ENCODE results near the gene DPPA3.
"Not testable (repeated sequence)": the region's sequence is repeated elsewhere in the genome, so short reads cannot be mapped to it uniquely, and the experiment has no call there.

DPPA3 gene

DNA sequence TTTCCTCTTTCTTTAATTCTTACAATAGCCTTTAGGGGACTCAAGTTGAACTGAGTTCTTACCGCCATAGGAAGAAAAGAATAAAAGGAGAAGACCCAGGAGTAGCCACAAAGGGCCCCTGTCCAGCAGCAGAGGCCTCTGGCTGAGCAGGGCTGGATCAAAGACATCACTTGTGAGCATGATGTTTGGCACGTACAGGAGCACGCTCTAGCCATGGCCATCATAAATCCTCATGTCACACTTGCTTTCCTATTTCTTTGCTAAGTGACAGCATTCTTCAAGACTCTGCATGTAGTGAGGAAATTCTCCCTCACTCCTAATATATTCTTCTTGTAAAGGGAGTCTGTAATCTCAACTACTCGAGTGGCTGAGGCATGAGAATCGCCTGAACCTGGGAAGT lies 20.3 kb downstream of the DPPA3 start:
- no peak for DNase-seq

DNA sequence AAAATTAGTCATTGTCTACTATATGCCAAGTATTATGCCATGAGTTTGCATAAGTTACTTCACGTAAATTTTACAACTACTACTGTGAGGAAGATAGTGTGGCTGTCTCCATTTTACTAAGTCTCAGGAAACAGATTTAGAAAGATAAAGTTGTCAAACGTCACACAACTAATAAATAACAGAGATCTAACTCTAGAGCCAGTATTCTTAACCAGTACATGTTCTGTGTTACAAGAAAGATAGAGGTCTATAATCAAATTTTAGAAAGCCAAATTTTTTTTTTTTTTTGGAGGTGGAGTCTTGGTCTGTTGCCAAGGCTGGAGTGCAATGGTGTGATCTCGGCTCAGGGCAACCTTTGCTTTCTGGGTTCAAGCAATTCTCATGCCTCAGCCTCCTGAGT lies 21.8 kb downstream of the DPPA3 start:
- DNase-seq: no peak

DNA sequence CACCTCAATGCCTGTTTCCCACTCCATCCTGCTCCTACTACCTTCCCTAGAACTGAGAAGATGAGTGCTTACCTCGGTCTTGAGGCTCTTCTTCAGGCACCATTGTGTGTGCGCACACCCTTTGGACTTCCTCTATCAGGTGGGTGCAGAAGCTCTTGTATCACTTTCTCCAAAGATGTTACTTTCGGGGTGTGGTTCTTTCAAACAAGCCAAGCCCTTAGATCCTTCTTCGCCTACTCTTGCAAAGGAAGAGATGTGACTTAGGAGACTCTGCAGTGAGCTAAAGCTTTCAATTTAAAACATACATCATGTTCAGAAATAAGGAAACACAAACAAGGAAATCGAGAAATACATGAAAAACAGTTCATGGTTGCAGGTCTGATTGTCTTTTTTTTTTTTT lies 36.0 kb downstream of the DPPA3 start, which contains the start of gene CLEC4C:
CLEC4C (minus strand) TSS at position 130 of the 400 bp plus-strand sequence; CDS start at position 103, 27 bp downstream.
- no peak for DNase-seq

DNA sequence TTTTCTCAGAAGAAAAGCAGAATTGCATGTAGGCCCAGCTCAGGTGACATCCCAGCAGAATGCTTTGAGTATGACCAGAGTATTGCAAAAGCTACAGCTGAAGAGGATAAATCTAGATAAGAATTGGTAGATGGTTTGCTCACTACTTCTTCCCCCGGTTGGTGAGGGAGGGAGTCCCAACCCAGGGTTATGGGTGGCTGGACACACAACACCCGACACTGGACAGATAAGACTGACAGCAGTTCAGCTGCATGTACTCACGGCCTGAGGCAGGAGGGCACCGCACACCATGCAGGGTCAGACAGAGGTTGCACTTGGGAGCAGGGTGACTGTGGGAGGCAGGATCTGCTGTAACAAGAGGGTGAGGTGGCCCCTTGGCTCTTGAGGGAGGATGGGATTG lies 37.6 kb downstream of the DPPA3 start:
- DNase-seq: no peak

DNA sequence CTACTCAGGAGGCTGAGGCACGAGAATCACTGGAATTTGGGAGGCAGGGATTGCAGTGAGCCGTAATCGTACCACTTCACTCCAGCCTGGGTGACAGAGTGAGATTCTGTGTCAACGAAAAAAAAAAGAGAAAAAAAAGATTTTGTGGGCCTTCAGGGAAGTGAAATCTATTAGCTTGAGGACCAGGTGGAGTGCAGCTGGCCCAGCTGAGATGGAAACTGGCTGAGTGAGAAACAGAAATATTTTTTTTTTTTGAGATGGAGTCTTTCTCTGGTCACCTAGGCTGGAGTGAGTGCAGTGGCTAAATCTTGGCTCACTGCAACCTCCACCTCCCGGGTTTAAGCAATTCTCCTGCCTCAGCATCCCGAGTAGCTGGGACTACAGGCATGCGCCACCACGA lies 38.2 kb downstream of the DPPA3 start:
- no peak for DNase-seq

DNA sequence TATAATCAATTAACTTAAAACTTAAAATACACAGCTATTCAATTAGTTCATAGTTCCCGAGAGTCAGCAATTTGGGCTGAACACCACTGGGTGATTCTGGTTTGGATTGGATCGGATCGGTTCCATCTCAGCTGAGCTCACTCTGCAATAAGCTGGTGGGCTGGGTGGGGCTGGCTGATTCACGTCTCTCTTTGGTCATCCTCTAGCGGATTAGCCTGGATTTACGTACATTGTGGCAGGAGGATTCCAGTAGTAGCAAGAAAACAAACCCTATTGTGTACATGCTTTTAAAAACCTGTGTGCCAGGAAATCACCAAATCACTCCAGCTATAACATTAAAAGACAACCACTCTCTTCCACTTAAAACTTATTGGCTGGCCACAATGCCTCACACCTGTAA lies 39.1 kb downstream of the DPPA3 start:
- DNase-seq: no peak

DNA sequence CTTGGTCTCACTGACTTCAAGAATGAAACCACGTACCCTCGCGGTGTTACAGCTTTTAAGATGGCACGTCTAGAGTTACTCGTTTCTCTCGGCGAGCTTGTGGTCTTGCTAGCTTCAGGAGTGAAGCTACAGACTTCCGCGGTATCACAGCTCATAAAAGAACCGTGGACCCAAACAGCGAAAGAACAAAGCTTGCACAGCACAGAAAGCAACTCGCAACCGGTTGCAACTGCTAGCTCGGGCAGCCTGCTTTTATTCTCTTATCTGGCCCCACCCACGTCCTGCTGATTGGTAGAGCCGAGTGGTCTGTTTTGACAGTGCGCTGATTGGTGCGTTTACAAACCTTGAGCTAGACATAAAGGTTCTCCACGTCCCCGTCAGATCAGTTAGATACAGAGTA lies 40.2 kb downstream of the DPPA3 start:
- no peak for DNase-seq

DNA sequence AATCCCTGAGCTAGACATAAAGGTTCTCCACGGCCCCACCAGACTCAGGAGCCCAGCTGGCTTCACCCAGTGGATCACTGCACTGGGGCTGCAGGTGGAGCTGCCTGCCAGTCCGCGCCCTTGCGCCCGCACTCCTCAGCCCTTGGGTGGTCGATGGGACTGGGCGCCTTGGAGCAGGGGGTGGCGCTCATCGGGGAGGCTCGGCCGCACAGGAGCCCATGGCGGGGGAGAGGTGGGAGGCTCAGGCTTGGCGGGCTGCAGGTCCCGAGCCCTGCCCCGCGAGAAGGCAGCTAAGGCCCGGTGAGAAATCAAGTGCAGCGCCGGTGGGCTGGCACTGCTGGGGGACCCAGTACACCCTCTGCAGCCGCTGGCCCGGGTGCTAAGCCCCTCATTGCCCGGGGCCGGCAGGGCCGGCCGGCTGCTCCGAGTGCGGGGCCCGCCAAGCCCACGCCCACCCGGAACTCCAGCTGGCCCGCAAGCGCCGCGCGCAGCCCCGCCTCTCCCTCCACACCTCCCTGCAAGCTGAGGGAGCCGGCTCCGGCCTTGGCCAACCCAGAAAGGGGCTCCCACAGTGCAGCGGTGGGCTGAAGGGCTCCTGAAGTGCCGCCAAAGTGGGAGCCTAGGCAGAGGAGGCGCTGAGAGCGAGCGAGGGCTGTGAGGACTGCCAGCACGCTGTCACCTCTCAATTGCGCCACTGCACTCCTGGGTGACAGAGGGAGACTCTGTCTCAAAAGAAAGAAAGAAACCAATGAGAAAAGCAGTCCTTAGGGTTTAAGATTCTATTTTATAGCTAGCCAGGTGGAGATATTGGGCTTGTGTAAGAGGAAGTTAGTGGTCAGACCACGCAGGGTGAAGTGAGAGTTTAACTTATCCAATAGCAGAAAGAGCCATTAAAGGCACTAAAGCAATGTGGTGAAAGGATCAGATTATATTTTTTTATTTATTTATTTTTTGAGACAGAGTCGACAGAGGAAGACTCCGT lies 41.0 kb downstream of the DPPA3 start:
- DNase-seq: not testable (repeated sequence)

DNA sequence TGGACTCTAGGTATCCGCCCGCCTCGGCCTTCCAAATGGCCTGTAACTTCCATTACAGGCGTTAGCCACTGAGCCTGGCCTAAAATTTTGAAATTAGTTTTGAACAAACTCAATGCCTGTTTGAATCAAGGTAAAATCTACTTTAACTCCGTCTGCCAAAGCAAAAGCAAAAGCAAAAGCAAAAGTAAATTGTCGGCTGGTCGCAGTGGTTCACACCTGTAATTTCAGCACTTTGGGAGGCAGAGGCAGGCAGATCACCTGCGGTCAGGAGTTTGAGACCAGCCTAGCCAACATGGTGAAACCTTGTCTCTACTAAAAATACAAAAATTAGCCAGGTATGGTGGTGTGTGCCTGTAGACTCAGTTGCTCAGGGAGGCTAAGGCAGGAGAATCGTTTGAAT lies 44.4 kb downstream of the DPPA3 start:
- not testable (repeated sequence) for DNase-seq

DNA sequence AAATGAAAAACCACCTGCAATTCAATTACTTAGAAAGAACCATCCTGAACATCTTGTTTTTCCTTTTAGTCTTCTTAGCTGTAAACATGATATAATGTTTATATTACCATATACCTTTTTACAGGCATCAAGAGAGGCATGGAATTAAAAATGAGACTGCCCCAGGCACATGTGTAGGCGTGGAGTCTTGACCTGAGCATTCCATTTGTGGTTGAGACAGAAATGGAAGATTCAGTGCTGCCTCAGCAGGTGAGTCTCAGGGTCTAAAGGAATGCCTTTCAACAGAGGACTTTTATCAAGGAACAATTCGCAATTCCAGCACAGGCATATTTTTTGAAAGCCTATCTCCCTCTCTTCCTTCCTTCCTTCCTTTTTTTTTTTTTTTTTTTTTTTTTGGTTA lies 45.8 kb downstream of the DPPA3 start:
- DNase-seq: no peak

DNA sequence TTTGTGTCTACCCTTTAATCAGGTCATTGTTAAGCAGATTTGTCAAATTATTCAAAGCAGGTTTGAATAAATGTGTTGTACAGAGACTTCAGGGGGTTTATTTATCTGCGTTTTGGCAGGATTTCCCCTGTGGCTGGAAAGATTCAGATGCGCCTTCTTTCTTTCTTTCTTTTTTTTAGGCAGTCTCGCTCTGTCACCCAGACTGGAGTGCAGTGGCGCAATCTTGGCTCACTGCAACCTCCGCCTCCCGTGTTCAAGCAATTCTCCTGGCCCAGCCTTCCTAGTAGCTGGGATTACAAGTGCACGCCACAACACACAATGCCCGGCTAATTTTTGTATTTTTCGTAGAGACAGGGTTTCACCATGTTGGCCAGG lies 47.5 kb downstream of the DPPA3 start:
- no peak for DNase-seq

All from C1 segment of cervical spinal cord (tissue), 14 donors.